ENCODE data around the gene ALKAL2.
A peak's percentile ranks its signal among the peaks of the same experiment; 100 is the strongest.

Gene ALKAL2

DNA sequence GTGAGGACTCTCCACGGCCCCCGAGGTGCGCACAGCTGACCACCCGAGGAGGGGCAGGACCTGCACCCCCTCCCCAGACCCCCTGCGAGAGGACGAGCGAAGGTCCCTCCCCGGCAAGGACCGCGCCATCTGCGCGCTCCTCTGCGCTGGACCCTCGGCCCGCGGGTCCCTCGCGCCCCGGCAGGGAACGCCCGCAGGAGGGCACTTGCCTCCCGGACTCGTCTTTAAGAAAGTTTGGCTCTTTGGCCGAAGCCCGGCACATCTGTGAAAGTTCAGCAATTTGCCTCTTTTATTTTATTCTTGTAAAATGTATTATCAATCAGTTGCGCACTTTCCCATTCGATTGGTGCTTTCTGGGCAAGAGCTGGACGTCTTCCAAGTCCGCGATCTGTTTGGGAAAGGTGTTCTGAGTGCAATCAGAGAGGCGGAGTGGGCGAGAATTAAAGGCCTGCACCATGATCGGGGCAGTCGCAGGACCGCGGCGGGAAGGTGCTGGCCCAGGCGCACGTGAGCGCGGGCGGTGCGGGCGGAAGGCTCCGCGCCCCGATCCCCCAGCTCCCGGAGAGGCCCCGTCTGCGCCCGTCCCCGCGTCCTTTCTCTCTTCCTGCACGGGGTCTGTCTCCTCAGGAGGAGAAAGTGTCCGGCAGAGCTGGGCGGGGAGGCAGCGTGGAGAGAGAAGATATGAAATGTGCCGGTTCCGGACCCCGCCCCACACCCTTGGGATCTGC is 1.6 kb upstream of the ALKAL2 start:
- peak; percentile 19 for DNase-seq

DNA sequence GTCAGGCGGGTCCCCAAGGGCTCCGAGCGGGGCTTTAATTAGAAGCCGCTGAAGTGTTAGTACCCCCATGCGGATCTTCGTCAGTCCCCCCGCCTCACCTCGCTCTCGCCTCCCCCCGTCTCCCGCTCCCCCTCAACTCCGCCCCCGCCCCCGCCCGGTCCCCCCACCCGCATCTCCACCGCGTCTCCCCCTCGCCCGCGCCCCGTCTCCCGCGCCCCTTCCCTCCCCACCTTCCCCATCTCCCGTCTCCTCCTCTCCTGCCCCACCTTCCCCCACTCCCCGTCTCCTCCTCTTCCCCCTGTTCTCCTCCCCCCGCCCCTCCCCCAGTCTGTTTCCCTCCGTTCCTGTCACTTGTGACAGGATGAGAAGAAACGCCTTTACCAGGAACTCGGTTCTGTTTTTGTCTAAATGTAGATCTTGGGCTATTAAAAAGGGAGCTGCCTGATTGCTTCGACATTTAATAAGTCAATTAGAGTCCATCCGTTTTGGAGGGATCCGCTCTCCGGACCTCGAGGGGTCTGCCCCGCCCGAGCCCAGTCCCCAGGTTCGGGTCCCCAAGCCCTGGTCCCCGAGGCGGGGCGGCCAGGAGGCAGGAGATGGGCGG is 969 bp upstream of the ALKAL2 start:
- no peak for DNase-seq

DNA sequence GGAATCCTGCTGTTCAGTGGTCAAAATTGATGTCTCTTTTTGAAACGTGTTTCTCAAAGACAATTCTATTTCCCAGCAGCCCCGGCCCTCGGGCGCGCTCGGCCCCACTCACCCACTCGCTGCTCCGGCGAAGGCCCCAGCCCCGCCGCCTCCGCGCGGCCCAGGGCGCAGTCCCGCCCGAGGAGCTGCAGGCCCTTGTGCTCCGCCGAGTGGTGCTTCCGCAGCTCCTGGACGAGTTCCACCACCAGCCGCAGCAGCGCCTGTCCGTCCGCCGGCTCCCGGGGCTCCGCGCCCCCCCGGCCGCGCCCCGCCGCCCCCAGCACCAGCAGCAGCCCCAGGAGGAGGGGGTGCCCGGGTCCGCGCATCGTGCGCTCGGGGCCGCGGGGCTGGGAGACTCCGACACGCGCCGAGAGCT is 413 bp downstream of the ALKAL2 start:
- no peak for DNase-seq

DNA sequence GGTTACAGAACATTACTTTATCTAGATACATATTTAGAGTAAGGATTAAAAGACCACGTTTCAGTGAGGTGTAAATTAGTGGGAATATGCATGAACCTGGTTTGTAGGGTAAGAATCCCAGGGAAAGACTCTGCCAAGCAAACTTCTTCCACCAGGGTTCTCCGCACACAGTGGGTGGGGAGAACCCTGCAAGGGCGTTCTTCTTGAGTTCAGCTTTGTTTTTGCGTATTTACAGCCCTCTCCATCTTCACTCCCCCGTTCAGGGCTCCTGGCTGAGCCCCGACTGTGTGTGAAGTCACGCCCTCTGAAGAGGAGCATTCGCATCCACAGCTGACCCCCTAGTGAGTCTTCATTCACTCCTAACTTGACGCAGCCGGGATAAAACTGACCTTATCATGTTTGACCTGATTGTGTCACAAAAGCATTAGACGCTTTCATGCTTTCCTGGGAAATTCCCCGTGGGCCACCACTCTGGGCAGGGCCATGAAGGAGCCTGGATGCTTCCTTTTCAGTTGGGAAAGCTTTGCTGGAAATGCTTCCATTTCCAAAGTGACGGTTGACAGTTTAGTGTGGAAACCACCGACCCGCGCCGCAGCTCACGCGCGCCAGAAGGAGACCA is 1.0 kb downstream of the ALKAL2 start:
- no peak for DNase-seq

DNA sequence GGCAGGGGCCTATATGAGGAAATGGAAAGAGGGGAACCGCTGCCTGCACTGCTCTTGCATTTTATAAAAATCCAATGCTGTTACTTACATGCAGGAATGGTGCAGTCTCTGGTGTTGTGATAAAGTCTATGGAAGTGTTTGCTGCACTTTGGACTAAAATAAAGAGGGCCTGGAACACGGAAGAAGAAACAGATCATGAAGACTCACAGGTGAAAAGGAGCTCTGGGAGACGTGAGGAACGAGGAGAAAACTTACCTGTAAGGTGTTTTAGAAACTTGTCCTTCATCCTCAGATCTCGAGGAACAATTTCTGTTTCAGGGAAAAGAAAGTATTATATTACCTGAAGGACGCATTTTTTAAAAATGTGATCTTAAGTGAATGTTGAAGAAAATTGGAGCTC is 1.9 kb downstream of the ALKAL2 start:
- no peak for DNase-seq

DNA sequence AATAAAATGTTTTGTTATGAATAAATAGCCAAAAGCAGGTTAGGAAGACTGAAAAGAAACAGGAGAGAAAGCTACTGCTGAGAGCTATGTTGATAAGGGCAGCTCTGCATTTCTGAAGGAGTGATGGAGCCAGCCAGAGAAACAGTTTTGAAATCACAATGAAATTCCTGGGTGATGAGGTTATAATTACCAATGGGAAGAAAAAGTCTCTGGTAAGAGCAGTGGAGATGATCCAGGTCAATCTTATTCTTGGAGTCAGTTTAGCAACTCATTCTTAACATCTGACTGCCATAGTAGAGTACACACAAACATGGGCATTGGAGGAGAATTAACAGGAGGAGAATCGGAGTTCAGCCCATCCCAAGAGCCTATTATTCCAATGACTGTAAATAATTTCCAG is 2.4 kb downstream of the ALKAL2 start:
- no peak for DNase-seq

DNA sequence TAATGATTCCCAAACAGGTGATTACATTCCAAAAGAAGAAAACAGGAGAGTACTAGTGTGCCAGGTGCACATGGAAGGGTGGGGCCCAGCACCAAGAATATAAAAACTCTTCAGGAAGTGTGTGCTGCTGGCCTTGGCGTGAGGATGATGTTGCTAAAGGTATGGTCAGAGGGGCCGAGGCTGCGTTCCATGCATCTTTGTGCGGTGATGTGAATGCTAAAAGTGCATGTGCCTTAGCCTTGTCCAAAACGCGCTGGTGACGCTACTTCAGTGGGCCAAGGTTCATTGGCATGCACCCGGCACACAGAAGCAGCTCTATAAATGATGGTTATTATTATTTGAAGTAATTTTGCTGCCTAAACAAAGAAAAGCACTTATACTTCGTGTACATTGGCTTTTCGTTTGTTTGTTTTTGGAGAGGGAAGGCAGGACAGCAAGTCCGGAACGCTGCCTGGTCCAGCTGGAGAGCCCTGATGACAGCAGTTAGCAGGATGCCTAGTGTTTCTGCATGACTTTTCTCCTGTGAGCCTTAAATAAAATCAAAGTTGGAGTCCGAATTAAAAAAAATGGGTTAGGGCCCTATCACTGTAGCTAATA is 2.9 kb downstream of the ALKAL2 start:
- DNase-seq = no peak

DNA sequence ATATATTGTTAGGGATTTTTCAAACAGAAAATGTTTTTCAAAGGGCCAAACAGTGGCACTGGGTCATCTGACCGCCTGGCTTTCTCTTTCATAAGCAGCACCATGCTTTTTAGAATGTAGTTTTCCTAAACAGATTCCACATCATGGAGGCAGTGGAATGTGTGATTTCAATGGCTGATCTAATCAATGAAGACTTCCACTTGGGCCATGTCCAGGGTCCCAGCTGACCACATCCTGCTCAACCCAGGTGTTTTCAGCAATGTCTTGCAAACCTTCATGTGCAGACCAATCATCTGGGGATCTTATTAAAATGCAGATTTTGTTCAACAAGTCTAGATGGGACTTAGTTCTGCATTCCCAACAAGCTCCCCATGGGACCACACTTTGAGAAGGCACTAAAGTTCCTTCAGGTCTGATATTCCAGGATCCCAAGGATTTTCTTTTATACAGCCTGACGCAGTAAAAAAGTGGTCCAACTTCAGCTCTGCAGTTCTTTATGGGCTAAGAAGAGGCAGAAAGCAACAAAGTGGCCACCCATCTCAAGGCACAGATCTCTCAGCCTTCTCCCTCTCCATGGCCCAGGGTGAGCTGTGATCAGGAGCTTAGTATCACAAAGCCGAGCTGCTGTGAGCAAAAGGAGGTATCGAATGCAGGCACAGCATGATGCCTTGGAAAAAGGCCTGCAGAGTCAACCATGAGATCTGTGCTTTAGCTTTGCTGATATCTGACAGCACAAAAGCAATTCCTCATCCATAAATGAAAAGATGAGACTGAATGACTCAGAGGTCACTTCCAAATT is 3.7 kb downstream of the ALKAL2 start:
- DNase-seq = no peak

DNA sequence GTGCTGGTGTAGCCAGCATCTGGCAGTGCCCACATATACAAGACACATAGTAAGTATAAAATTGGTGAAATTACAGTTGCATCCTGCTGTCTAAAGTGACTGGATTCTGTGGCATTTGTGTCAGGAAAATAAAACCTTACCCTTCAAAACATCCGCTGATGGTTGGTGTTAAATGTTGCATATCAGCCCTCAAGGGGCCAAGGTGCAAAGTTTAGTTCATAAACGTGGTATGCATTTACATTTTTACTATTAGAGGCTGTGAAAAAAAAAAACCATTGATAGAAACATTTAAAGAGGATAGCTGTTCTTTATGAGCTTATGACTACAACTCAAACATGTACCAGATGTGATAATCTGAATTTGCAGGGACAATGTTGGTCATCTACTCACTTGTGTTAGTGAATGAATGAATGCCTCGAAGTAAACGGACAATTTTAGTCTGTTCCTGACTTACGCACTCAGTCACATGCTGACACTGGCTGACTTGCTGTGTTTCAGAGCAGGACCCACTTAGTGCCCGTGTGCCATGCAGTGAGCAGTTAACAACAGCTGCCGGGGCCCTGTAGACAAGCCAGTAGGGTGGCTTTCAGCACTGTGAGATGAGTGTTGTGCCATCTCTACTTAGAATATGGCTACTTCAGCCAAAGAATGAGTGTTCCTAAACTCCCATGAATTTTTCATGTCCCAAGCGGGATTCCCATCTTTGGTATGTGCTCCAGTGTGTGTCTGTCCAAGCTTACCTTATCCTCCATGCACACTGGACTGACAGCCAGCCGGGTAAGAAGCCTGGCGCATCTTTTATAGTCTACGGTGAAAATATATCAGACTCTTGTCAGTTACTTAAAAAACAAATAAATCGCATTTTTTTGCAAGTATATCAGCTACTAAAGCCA is 5.3 kb downstream of the ALKAL2 start:
- DNase-seq = no peak

DNA sequence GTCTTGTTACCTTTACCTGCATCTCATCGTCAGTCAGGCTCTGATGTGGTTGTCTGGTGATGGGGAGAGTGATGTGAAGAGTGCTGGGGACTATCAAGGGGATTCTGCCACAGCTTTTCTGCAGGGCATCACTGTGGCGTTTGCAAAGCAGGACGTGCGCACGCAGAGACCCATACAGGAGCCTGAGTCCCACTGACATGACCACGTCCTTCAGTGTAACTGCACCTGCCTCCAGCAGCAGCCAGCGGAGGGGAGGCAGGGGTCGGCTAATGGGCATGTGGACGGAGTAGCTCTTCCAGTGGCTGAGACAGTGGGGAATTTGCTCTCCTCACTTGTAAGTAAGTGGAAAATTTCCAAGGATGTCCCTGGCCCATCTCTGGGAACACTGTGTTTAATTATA is 6.5 kb downstream of the ALKAL2 start:
- no peak for DNase-seq

DNA sequence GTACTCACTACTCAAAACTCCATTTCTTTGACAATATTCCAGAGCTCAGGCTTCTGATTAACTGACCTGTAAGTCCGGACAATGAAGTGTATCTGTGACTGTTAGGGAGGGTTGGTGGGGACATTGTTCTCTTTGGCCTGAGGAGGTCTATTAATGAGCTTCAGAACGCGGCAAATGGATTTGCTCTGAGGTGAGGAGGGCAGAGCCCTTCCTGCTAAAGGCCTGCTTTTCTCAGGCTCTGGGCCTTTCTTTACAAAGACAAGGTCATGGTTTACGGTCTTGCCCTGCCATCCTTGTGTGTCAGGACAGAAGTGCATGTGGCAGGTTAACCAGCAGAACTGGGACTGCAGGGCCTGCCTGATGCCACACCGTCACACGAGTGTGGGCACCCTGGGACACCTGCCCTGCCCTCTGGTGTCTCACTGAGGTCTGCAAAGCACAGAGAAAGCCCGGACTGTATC is 7.2 kb downstream of the ALKAL2 start:
- DNase-seq = no peak

DNA sequence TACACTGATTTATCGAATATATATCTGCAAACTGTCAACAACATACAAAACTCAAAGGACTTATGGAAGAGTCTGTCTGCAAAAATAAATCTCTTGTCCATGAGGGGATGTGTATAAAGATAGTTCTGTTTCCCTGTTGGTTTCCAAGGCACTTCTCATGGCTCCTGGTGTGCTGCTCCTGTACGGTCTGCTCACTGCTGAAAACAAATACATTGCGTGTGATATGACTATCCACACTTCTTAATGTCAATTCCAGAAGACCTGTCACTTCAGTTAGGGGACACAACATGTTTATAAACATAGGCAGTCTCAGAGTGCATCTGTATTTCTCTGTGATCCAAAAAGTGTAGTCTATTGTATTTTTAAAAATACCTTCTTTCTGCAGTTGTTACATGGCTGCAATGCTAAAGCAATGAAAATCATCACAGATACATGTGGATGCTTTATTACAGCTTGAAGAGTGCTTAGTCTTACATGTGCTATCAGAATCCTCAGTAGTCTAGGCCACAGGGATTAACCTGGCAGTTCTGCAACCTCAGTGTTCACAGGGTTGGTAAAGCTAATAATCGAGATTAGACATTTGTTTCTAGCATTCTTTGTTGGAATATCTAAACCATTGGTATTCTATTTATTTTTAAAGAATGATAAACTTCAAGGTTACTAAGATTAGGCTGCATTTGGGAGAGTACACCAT is 7.8 kb downstream of the ALKAL2 start:
- DNase-seq = no peak

DNA sequence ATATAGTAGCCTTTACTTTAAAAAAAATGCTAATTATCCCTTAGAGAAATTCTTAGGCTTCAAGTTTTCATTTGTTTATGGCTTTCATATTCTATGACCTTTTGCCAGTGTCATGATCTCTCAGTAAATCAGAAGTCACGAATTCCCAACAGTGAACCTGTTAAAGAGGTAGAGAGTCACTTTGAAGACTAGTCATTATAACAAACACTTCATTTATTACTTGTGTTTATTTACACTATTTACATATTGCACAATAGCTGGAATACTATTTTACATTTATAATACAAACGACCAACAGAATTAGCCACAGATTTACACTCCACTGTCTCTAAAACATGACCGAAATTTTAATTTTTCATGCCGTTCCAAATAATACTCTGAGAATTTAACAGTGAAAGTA is 8.5 kb downstream of the ALKAL2 start:
- no peak for DNase-seq

DNA sequence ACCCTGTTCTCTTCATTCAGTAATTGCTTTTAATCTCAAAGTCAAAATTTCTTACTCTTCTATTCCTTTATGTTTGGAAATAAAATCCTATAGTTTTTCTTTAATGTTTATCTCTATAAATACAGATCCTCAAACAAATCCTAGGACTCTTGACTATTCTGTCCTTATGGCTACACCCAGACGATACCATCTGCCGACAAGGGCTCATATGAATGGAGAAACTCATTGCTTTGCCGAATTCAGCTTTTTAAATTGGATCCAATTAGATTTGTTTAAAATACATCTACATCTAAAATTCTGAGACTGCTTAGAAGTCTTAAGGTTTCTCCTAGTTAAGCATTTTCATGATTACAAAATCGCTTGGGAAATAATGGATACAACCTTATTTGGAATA is 9.0 kb downstream of the ALKAL2 start:
- no peak for DNase-seq

DNA sequence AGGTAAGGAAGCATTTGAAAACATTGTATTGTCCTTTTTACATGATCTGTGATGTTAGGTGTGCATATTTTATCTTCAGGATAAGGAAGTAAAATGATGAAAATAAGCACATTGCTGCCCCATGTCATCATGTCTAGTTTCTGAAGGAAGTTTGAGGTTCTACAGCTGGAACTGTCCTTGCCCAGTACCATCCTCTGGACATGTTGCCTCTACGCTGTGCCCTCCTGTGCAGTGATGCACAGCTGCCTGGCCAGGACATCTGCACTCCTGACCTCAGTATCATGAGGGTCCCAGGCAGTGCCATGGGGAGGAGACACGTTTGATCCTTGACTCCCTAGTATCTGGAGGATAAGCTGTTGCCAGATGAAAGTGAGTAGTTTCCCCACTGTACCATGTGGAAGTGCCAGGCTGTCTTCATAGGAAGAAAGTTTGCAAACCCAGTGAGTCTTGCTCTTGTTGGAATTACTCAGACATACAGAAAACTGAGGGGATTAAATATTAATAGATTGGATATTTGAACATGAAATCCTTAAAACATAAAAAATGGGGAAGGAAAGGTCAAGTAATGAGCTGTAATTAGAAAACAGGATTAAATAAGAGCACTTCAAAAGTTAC is 9.5 kb downstream of the ALKAL2 start:
- DNase-seq = no peak

DNA sequence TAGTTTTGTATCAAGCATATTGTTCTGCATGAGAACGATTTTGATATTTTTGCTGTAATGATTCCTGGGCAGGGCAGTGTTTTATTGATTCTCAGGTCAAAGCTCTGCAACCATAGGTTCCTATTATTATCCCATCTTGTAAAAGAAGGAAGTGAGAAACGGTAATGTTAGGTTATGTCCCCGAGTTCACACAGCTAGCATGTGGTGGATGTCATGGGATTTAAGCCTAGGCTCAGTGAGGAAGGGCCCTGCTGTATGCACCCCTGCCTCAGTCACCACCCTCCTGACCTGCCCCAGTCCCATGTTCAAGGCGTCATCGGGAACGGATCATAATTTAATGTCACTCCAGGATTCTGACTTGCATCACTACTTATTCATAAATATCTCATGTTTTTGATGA is 12.4 kb downstream of the ALKAL2 start:
- DNase-seq = no peak

DNA sequence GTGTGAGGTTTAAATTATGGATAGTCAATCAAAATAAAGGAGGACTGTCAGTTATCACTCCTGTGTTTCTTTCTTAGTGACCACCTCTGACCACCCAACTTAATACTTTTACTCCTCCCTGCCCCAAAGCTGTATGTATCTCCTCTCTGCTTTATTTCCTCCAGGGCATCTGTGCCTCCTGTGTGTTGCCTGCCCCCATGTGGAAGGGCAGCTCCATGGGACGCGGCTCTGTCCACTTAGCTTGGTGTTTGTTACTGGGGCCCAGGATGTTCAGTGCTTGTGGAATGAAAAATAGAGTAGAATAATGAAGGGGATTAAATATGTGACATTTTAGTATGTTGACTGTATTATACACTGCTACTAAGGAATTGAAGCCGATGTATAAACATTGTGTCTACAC is 13.4 kb downstream of the ALKAL2 start:
- peak; percentile 22 for DNase-seq

DNA sequence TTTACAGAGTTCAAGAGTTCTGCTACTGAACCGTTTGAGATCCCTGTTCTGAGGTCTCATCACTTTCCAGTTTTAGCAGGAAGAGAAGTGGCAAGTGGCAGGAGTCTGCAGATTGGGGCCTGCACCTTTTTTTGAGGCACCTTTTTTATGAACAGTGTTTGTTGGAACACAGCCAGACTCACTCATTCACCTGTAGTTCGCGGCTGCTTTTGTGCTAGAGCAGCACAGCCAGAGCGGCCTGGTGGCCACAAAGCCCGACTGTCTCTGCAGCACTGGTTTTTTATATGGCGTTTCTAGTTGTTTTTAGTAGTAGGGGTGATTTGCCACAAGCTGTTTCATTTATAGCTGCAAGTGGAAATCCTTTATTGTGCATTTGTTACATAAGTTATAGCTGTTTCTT is 14.6 kb downstream of the ALKAL2 start:
- no peak for DNase-seq

DNA sequence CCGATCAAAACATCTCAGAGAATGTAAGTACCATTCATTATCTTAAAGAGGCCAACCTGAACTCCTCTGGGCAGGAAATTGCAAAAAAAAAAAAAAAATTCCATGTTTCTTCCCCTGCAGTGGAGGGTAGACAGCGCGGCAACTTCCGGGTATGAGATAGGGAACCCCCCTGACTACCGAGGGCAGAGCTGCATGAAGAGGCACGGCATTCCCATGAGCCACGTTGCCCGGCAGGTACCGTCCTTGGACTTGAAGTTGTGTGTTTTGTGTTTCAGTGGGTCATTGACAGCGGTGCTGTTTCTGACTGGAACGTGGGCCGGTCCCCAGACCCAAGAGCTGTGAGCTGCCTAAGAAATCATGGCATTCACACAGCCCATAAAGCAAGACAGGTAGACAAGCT is 16.0 kb downstream of the ALKAL2 start:
- DNase-seq = no peak

DNA sequence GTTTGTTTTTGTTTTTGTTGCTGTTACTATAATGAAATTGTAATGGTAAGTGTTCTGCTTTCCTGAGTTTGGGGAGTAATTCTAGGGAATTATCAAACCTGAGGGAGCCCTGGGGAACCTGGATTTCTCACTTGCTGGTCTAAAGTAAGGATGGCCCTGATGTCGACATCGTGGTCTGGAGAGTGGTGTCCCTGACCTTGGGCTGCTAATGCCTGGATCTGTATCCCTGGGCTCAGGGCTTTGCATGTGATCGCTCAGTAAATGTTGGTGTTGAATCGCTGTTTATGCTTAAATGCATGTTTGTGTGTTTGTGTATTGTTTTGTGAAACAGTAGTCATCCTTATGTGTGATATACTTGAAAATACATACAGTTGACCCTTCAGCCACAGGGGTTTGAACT is 17.0 kb downstream of the ALKAL2 start:
- no peak for DNase-seq

Measured in hematopoietic multipotent progenitor cell treated with erythropoietin and hydrocortisone succinate and interleukin-3 and kit ligand, for 8 days (in vitro differentiated cells).